GM23248 (cell line): ENCODE results near the gene ALOX12B.

Experiments used
- EZH2 ChIP-seq: fragments of 200-600 bp; sonication (generic); IDR thresholded peaks from 2 replicates; pipeline ENCODE4 v1.6.1; 2018; ENCODE audit warnings: antibody characterized with exemption, mild to moderate bottlenecking; ENCODE audit not compliant: insufficient read depth, poor library complexity, severe bottlenecking
- EZH2phosphoT487 ChIP-seq: fragments of 200-600 bp; sonication (generic); IDR thresholded peaks from 2 replicates; pipeline ENCODE4 v1.6.1; 2018; ENCODE audit warnings: antibody characterized with exemption, moderate library complexity, mild to moderate bottlenecking, low read depth; ENCODE audit not compliant: insufficient read depth

DNA sequence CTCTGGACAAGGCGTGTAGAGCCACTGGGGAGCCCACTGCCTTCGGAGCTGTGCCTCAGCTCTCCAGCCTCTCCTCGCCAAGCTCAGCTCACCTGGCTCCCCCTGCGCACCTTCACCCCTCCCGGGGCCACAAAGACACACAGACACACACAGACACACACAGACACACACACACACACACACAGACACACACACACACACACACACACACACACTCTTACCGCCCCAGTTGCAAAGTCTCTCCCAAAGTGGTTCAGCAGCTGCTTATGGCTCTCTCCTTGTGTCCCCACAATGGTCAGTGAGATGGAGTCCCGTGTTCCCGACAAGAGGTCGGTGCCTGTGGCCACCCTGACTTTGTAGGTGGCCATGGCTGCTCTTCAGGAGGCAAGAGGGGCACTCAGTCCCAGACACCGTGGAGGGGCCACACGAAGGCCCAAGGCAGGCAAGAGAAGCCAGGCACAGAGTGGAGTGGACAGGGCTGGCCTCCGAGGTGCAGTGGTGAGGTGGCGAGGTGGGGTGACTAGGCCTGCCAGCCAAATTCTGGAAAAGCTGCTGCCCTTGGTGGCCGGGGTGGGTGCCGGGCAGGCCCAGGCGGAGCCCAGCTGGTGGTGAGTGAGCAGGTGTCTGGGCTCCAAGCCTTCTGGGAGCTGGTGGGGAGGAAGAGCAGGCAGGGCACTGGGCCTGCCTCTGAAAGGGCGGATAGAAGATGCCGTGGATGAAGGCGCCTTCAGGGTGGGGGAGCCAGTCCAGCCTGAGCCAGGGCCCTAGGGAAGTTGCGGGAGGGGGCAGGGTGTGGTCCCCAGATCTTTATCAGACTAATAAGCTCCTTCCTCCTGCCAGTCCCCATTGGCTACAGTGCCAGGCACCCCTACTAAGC lies at the start of gene ALOX12B:
- TF ChIP-seq EZH2 (no peak), EZH2phosphoT487 (no peak)
